BJ (cell line): ENCODE results near the gene ZNF385D. TPM values are rescaled to one million over a fixed set of nuclear protein-coding genes. Genes with fewer than 3 reads are reported as not detected.

Source experiments
- CTCF ChIA-PET: fragments of 350-600 bp; formaldehyde crosslinking; extraction: SDS; loops from one replicate; lab custom pipeline; 2021; ENCODE audit warnings: antibody characterized with exemption, inconsistent platforms; lab: Yijun Ruan, JAX
- POLR2A ChIA-PET: fragments of 300-600 bp; sonication (Branson Sonifier 250); formaldehyde crosslinking; extraction: SDS; loops from one replicate; lab custom pipeline; 2021; ENCODE audit warnings: antibody characterized with exemption; lab: Charles Lee
- DNase-seq: peaks from one replicate; pipeline ENCODE4 v3.0.0-alpha.2; 2011; ENCODE audit warnings: low read depth
- H3K27me3 ChIP-seq: 2 replicates; pipeline ENCODE4 v1.6.0; 2011; ENCODE audit warnings: low read length; ENCODE audit not compliant: control insufficient read depth, insufficient read depth
- H3K36me3 ChIP-seq: 2 replicates; pipeline ENCODE4 v1.5.1; 2011; ENCODE audit warnings: low read length; ENCODE audit not compliant: control insufficient read depth, insufficient read depth
- H3K4me3 ChIP-seq: 2 replicates; pipeline ENCODE4 v1.5.1; 2011; ENCODE audit warnings: low read depth, mild to moderate bottlenecking, control low read depth, low read length
- CTCF ChIP-seq: IDR thresholded peaks from 2 replicates; pipeline ENCODE4 v1.5.1; 2011; ENCODE audit warnings: low read depth, mild to moderate bottlenecking, control low read depth, inconsistent platforms, low read length, moderate library complexity; ENCODE audit not compliant: insufficient read depth
- polyA plus RNA-seq: library from polyadenylated mRNA; depleted of rRNA; stranded (reverse); fragments of >200 nt; gene quantifications from 2 replicates; pipeline ENCODE4 v1.2.3, GENCODE V29; 2011

The ZNF385D gene
- polyA plus RNA-seq, 1 experiment = 2.2 TPM

- Histone ChIP-seq H3K4me3 (no peak overlapping the region), H3K36me3 (no peaks in the 10 kb centered on the region), H3K27me3 (no peaks in the 10 kb centered on the region)
- CTCF ChIA-PET = interaction anchor here (0.6 kb wide), 1 partner anchor 24 kb away, joined by 3 read pairs; no protein-coding TSS in a partner anchor
- TF ChIP-seq CTCF = no peak
- DNase-seq = no peak
- POLR2A ChIA-PET = no interaction called here
Observed at GRCh38 chr3:21540265-21540664, 210.7 kb downstream of the ZNF385D start.

GRCh38 chr3:21534462-21534861, 216.5 kb downstream of the ZNF385D start:
- Histone ChIP-seq H3K27me3 (no peaks in the 10 kb centered on the region), H3K4me3 (no peak overlapping the region), H3K36me3 (no peaks in the 10 kb centered on the region)
- POLR2A ChIA-PET = no interaction called here
- no peak for DNase-seq
- TF ChIP-seq CTCF = no peak
- CTCF ChIA-PET = no interaction called here

GRCh38 chr3:21533002-21533401, 218.0 kb downstream of the ZNF385D start:
- Histone ChIP-seq H3K27me3 (no peaks in the 10 kb centered on the region), H3K4me3 (no peak overlapping the region), H3K36me3 (no peaks in the 10 kb centered on the region)
- ChIA-PET CTCF (no interaction called here), POLR2A (no interaction called here)
- DNase-seq = no peak
- TF ChIP-seq CTCF = no peak

GRCh38 chr3:21531909-21532308, 219.1 kb downstream of the ZNF385D start:
- ChIA-PET CTCF (interaction anchor here (0.7 kb wide), 1 partner anchor 168 kb away, joined by 3 read pairs; no protein-coding TSS in a partner anchor), POLR2A (no interaction called here)
- Histone ChIP-seq H3K27me3 (no peaks in the 10 kb centered on the region), H3K4me3 (no peak overlapping the region), H3K36me3 (no peaks in the 10 kb centered on the region)
- TF ChIP-seq CTCF = no peak
- DNase-seq = no peak

- no peaks in the 10 kb centered on the region for H3K27me3 ChIP-seq
- no peaks in the 10 kb centered on the region for H3K36me3 ChIP-seq
- no peak for TF ChIP-seq CTCF
- POLR2A ChIA-PET = no interaction called here
- CTCF ChIA-PET = no interaction called here
- DNase-seq = no peak
- H3K4me3 ChIP-seq = no peak overlapping the region
Observed at GRCh38 chr3:21528291-21528995, 222.6 kb downstream of the ZNF385D start.
